HG03159 (cell line): Measurements from ENCODE around the gene IFNA16.
"Not testable (repeated sequence)": the region's sequence is repeated elsewhere in the genome, so short reads cannot be mapped to it uniquely, and the experiment has no call there.

Source experiments
- ATAC-seq: cut with Tn5 transposase; IDR thresholded peaks from one replicate; pipeline ENCODE4 v1.9.1; 2021; ENCODE audit warnings: mild to moderate bottlenecking, moderate library complexity; ENCODE audit not compliant: unreplicated experiment

Gene IFNA16

GRCh38 chr9:21202105-21202504 lies 15.0 kb downstream of the IFNA16 start, which contains the start of gene IFNA7:
TSS of gene IFNA7 (minus strand) at chr9:21202205. CDS start at chr9:21202165, 40 bp downstream.
- not testable (repeated sequence) for ATAC-seq

GRCh38 chr9:21194867-21195776 lies 22.0 kb downstream of the IFNA16 start:
- ATAC-seq, result peak; percentile 95

- ATAC-seq, result not testable (repeated sequence)
Measured at GRCh38 chr9:21187487-21187886, 29.6 kb downstream of the IFNA16 start, which contains the start of gene IFNA4. TSS of gene IFNA4 (minus strand) at chr9:21187587. CDS start at chr9:21187531, 56 bp downstream.

DNA sequence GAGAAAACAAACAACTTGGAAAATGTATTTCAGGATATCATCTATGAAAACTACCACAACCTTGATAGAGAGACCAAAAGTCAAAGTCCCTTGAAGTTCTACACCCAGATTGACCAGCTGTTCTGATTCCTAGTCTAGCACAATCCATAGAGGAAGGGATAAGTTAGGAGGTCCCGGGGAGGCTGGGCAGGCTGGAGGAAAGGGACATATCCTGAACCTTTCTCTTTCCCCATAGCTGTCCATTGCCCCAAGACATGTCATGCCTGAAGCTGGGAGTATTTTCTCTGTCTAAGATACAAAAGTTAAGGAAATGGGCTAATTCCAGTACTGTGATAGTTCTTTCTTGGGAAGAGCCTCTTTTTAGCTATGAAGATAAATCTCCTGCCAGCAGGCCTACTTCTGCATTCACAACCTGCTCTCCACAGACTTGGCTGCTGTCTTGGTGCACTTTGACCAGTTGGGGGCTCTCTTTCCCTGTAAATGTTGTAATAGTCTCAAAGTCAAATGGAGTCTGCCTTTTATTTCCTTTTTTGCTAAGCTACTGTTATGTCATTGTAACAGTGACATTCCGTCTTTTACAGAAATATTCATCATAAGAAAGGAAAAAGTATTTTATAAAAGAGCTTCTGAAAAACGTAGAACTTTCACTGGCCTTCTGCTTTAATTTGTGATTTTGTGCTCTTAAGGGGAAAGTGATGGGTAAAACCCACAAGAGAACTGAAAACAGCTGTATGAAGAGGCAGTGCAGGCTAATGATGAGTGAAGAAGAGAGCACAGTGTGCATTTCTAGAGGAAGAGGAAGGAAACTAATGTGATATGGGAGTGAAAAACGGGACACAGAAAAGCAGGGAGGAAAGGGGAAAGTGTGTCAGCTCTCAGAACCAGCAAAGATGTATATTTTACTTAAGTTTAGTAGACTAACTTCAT lies 34.0 kb downstream of the IFNA16 start:
- peak; percentile 98 for ATAC-seq

- no peak for ATAC-seq
Measured at GRCh38 chr9:21174671-21175070, 42.4 kb downstream of the IFNA16 start.

- ATAC-seq, result no peak
Measured at GRCh38 chr9:21172156-21172555, 45.0 kb downstream of the IFNA16 start.

- no peak for ATAC-seq
Measured at GRCh38 chr9:21171351-21171750, 45.8 kb downstream of the IFNA16 start.

- not testable (repeated sequence) for ATAC-seq
Measured at GRCh38 chr9:21166560-21166959, 50.6 kb downstream of the IFNA16 start, which contains the start of gene IFNA21. TSS of gene IFNA21 (minus strand) at chr9:21166660. CDS start at chr9:21166612, 48 bp downstream.
